HepG2 (cell line): ENCODE measurements around the gene BMP8B. TPM values are rescaled to one million over a fixed set of nuclear protein-coding genes. Genes with fewer than 3 reads are reported as not detected.
A peak's percentile ranks its signal among the peaks of the same experiment; 100 is the strongest.

ENCODE experiments used
- ATAC-seq: fragments of 200-7000 bp; cut with Tn5 transposase; 3 replicates; pipeline ENCODE4 v1.9.1; 2020; ENCODE audit warnings: mild to moderate bottlenecking, moderate library complexity
- BruUV-seq: library from RNA; stranded (reverse); fragments of 400-500 nt; replicated peaks from 2 replicates; lab custom pipeline; 2021; lab: Mats Ljungman, UMichigan
- CTCF ChIA-PET: fragments of 300-600 bp; formaldehyde crosslinking; extraction: SDS; loops from one replicate; lab custom pipeline; 2021; ENCODE audit warnings: low total read pairs, inconsistent platforms, low intra/inter-chr PET ratio; lab: Yijun Ruan, JAX
- POLR2A ChIA-PET: fragments of 350-600 bp; sonication (Branson Sonifier 250); formaldehyde crosslinking; loops from one replicate; lab custom pipeline; 2020; ENCODE audit warnings: antibody characterized with exemption, inconsistent platforms; lab: Yijun Ruan, JAX
- DNase-seq: peaks from one replicate; pipeline ENCODE4 v3.0.0-alpha.2; 2015; ENCODE audit warnings: low spot score
- FAIRE-seq: peaks from 3 replicates; lab custom pipeline; 2011; peaks lifted over from hg19 to GRCh38; lab: Jason Lieb, UNC
- H2AFZ ChIP-seq: one replicate; pipeline ENCODE4 v1.6.1; 2011; ENCODE audit warnings: low read length, inconsistent platforms
- H3K27ac ChIP-seq: fragments of 300-600 bp; 3 replicates; pipeline ENCODE4 v1.8.0; 2011; ENCODE audit warnings: mixed run types, mild to moderate bottlenecking, mixed read lengths, low read length, inconsistent platforms; ENCODE audit not compliant: insufficient read depth; ENCODE audit errors: extremely low read length
- H3K27me3 ChIP-seq, 2 experiments: fragments of 200-600 bp in 1 of 2; 2 replicates in 1 of 2; 3 replicates in 1 of 2; pipeline versions ENCODE4 v1.6.0 to v1.8.0; 2011; ENCODE audit warnings: low read length in 2 of 2, mild to moderate bottlenecking in 2 of 2, moderate library complexity in 2 of 2, inconsistent platforms in 1 of 2; ENCODE audit not compliant: insufficient read depth in 2 of 2, control insufficient read depth in 1 of 2
- H3K36me3 ChIP-seq, 2 experiments: fragments of 200-600 bp in 1 of 2; replicated peaks in 1 of 2; 2 replicates in 1 of 2; 3 replicates in 1 of 2; pipeline versions ENCODE4 v1.5.1 to v1.8.0; 2011; ENCODE audit warnings: low read length in 2 of 2, inconsistent platforms in 1 of 2; ENCODE audit not compliant: insufficient read depth in 2 of 2, control insufficient read depth in 1 of 2
- H3K4me1 ChIP-seq: 2 replicates; pipeline ENCODE4 v1.5.1; 2012; ENCODE audit warnings: low read length, inconsistent platforms; ENCODE audit not compliant: insufficient read depth
- H3K4me2 ChIP-seq: 2 replicates; pipeline ENCODE4 v1.6.0; 2011; ENCODE audit warnings: low read depth, low read length, inconsistent platforms
- H3K4me3 ChIP-seq, 3 experiments: fragments of 200-600 bp in 1 of 3; sonication (generic), shearing (Covaris generic) in 1 of 3; replicated peaks in 1 of 3; 2 replicates each; pipeline ENCODE4 v1.5.1; 2011 to 2016; ENCODE audit warnings: low read length in 3 of 3, inconsistent platforms in 2 of 3, low read depth in 2 of 3, mild to moderate bottlenecking in 2 of 3, control low read depth in 1 of 3, mixed read lengths in 1 of 3; ENCODE audit not compliant: insufficient read depth in 1 of 3
- H3K79me2 ChIP-seq: one replicate; pipeline ENCODE4 v1.6.1; 2011; ENCODE audit warnings: low read length, inconsistent platforms; ENCODE audit not compliant: insufficient read depth
- H3K9ac ChIP-seq: 2 replicates; pipeline ENCODE4 v1.6.0; 2011; ENCODE audit warnings: mild to moderate bottlenecking, low read depth, low read length, inconsistent platforms; ENCODE audit not compliant: insufficient read depth
- H3K9me3 ChIP-seq: 2 replicates; pipeline ENCODE4 v1.5.1; 2012; ENCODE audit warnings: mild to moderate bottlenecking, low read length
- H4K20me1 ChIP-seq: 2 replicates; pipeline ENCODE4 v1.6.0; 2011; ENCODE audit warnings: inconsistent platforms, mild to moderate bottlenecking, low read length, moderate library complexity; ENCODE audit not compliant: insufficient read depth
- ADNP ChIP-seq: sonication (generic); formaldehyde crosslinking; IDR thresholded peaks from 2 replicates; pipeline ENCODE4 v1.4.0; 2020; ENCODE audit warnings: missing genetic modification reagents
- MTF2 ChIP-seq: sonication (generic); formaldehyde crosslinking; IDR thresholded peaks from 2 replicates; pipeline ENCODE4 v1.5.0; 2020; ENCODE audit warnings: missing genetic modification reagents, borderline replicate concordance
- RELA ChIP-seq: sonication (generic); formaldehyde crosslinking; IDR thresholded peaks from 2 replicates; pipeline ENCODE4 v1.4.0; 2020; ENCODE audit warnings: missing genetic modification reagents
- SIX1 ChIP-seq: sonication (generic); formaldehyde crosslinking; IDR thresholded peaks from 2 replicates; pipeline ENCODE4 v1.4.0; 2020; ENCODE audit warnings: missing genetic modification reagents, borderline replicate concordance
- ZFYVE20 ChIP-seq: sonication (generic); formaldehyde crosslinking; IDR thresholded peaks from 2 replicates; pipeline ENCODE4 v1.8.0; 2023; ENCODE audit warnings: low read depth, mild to moderate bottlenecking, moderate library complexity, missing genetic modification reagents, borderline replicate concordance
- ZNF879 ChIP-seq: sonication (generic); formaldehyde crosslinking; IDR thresholded peaks from 2 replicates; pipeline ENCODE4 v1.8.1; 2023; ENCODE audit warnings: missing genetic modification reagents
- WGBS: methylation state at CpG from one replicate; pipeline ENCODE4 v1.1.6; 2017; ENCODE audit warnings: low lambda C conversion rate; 5-methylcytosine and 5-hydroxymethylcytosine counted together
- in situ Hi-C: cut with HindIII; loops from 2 replicates; pipeline ENCODE4 v1.10.0; 2017; ENCODE audit warnings: low pct_unique_long_range_greater_than_20kb; ENCODE audit not compliant: extremely low pct_ligation_motif_present
- intact Hi-C: fragments of 100-400 bp; cut with micrococcal nuclease; formaldehyde crosslinking; loops from one replicate; pipeline ENCODE4 v1.10.0; 2022; ENCODE audit not compliant: unreplicated experiment
- polyA plus RNA-seq, 8 experiments: library from polyadenylated mRNA; depleted of rRNA in 3 of 8; stranded (reverse) in 7 of 8; unstranded in 1 of 8; fragments of >200 nt; fragmentation: Illumina TruSeq in 4 of 8; extraction: Trizol in 4 of 8; gene quantifications; 2 replicates each; pipeline versions ENCODE4 v1.2.1 to v1.2.3, GENCODE V29; 2011 to 2016; ENCODE audit warnings: low read depth in 4 of 8, missing spikeins in 1 of 8, mixed read lengths in 1 of 8; ENCODE audit not compliant: insufficient read depth in 1 of 8
- total RNA-seq, 5 experiments: library from RNA; depleted of rRNA; stranded (reverse); fragments of >200 nt; fragmentation: Illumina TruSeq; extraction: Trizol; gene quantifications; 2 replicates each; pipeline ENCODE4 v1.2.3, GENCODE V29; 2016; ENCODE audit warnings: low read depth in 1 of 5
- TF ChIP-seq, protein P1 (sequence below): sonication (generic); formaldehyde crosslinking; IDR thresholded peaks from 2 replicates; pipeline ENCODE4 v1.5.0; 2020; ENCODE audit warnings: mild to moderate bottlenecking, missing genetic modification reagents, borderline replicate concordance

BMP8B gene
- total and polyA plus RNA-seq, 2 of the 13 experiments (the other 11 are each of a cell fraction or from before 2014, with no cell fraction given): 0.29 to 0.41 TPM

DNA sequence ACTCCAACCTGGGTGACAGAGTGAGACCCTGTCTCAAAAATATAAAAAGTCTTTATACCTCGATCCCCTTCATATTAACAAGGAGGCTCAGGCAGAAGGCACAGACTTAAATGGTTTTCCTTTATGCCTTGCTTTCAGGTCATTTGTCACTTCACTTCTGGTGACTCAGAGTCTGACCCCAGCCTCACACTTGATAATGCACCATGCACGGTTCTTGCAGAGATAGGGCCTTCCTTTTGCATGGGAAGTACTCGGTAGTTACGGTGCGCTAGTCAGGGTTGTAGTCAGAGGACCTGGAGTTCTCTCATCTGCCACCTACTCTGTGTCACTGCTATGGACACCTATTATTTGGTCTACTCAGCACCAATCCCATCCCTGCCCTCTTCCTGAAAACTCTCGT lies 43.6 kb upstream of the BMP8B start:
- 62% methylated on average over 6 of the region's 6 CpGs for WGBS
- Histone ChIP-seq H3K36me3 (no peaks in the 10 kb centered on the region), H3K4me3 (no peak overlapping the region), H3K9ac (no peak overlapping the region), H2AFZ (no peak overlapping the region), H4K20me1 (no peaks in the 10 kb centered on the region), H3K27me3 (no peaks in the 10 kb centered on the region), H3K27ac (no peak overlapping the region), H3K4me2 (no peak overlapping the region), H3K4me1 (peaks cover 18% of the 10 kb centered on the region; the same call in 1 of the 2 replicates), H3K9me3 (no peaks in the 10 kb centered on the region), H3K79me2 (no peaks in the 10 kb centered on the region)
- in situ Hi-C loops (no loop called here), intact Hi-C loops (no loop called here)
- ChIA-PET POLR2A (no interaction called here), CTCF (no interaction called here)
- ATAC-seq (peak; percentile 19; the same call in 2 of the 3 replicates), DNase-seq (no peak), FAIRE-seq (no peak)
- TF ChIP-seq SIX1 (CRISPR knock-in tag) (no peak), RELA (no peak), ADNP (no peak), MTF2 (CRISPR knock-in tag) (no peak), ZFYVE20 (CRISPR knock-in tag) (no peak), ZNF879 (CRISPR knock-in tag) (no peak)
- TF ChIP-seq, protein P1, sequence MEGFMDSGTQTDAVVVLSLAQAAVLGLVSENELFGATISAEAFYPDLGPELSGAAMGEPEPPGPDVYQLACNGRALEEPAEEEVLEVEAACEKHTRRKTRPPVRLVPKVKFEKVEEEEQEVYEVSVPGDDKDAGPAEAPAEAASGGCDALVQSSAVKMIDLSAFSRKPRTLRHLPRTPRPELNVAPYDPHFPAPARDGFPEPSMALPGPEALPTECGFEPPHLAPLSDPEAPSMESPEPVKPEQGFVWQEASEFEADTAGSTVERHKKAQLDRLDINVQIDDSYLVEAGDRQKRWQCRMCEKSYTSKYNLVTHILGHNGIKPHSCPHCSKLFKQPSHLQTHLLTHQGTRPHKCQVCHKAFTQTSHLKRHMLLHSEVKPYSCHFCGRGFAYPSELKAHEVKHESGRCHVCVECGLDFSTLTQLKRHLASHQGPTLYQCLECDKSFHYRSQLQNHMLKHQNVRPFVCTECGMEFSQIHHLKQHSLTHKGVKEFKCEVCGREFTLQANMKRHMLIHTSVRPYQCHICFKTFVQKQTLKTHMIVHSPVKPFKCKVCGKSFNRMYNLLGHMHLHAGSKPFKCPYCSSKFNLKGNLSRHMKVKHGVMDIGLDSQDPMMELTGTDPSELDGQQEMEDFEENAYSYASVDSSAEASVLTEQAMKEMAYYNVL (CRISPR knock-in tag): no peak
- BruUV-seq: no TSS peak
